Pancreas (tissue), 10 donors: Measurements from ENCODE around the gene CPT1B. TPM values are rescaled to one million over a fixed set of nuclear protein-coding genes. Genes with fewer than 3 reads are reported as not detected.

Source experiments
- ATAC-seq, 4 donors: fragments of 200-7000 bp; cut with Tn5 transposase; one replicate each; pipeline versions ENCODE4 v1.8.0 to v1.9.1; 2020; ENCODE audit warnings: mild to moderate bottlenecking in 4 of 4, moderate library complexity in 4 of 4
- DNase-seq, 6 donors: peaks; one replicate each; pipeline ENCODE4 v3.0.0-alpha.2; 2020
- FAIRE-seq: peaks from 2 replicates; lab custom pipeline; 2012; peaks lifted over from hg19 to GRCh38; lab: Jason Lieb, UNC
- H3K27ac ChIP-seq, 4 donors: fragments of 200-600 bp; sonication (generic); 1 replicate in 3 of 4; 2 replicates in 1 of 4; pipeline versions ENCODE4 v1.5.0 to v1.8.0; 2020
- H3K27me3 ChIP-seq, 4 donors: fragments of 200-600 bp; one replicate each; pipeline ENCODE4 v1.8.0; 2021
- H3K36me3 ChIP-seq, 3 donors: fragments of 200-600 bp; sonication (generic) in 1 of 3; one replicate each; pipeline versions ENCODE4 v1.5.0 to v1.8.0; 2020 to 2021
- H3K4me1 ChIP-seq, 3 donors: fragments of 200-600 bp; one replicate each; pipeline ENCODE4 v1.8.0; 2021
- H3K4me3 ChIP-seq, 4 donors: fragments of 200-600 bp; sonication (generic) in 2 of 4; one replicate each; pipeline versions ENCODE4 v1.5.0 to v1.8.0; 2020 to 2021
- H3K9me3 ChIP-seq, 4 donors: fragments of 200-600 bp; one replicate each; pipeline ENCODE4 v1.8.0; 2021
- CTCF ChIP-seq, 4 donors: fragments of 200-600 bp; sonication (generic) in 3 of 4; IDR thresholded peaks; one replicate each; pipeline versions ENCODE4 v1.5.0 to v1.8.0; 2021; ENCODE audit warnings: antibody characterized with exemption in 4 of 4
- WGBS, 2 donors: extraction: QIAGEN DNeasy Blood & Tissue Kit; methylation state at CpG; one replicate each; pipeline ENCODE4 v1.1.7; 2013; 5-methylcytosine and 5-hydroxymethylcytosine counted together
- intact Hi-C, 3 donors: fragments of 100-400 bp; cut with DNase I; formaldehyde crosslinking; loops; one replicate each; pipeline versions ENCODE4 v1.11.1 to v1.14.2; 2022
- polyA plus RNA-seq, 2 donors: library from polyadenylated mRNA; stranded (reverse); fragments of 200-250 nt; gene quantifications; one replicate each; pipeline ENCODE4 v1.2.3, GENCODE V29; 2013
- total RNA-seq, 6 donors: library from RNA; stranded (reverse); fragmentation: NEBNext Ultra II Directional in 4 of 6; extraction: Animal tissue kit (Norgen Biotek cat#: 25700) in 4 of 6; gene quantifications; one replicate each; pipeline versions ENCODE4 v1.2.1 to v1.2.4, GENCODE V29; 2021 to 2023
- donor health status: healthy with polysubstance abuse.
- donor health status: DM: no; HTN: no; CAD: no; lungs with moderate emphysema.
- donor health status: DM: no; HTN: no; CAD: no.
- donor health status: control.
- donor health status: control.
- donor health status: Bipolar disorder and iron deficiency.
- donor health status: DM: yes; HTN: yes; CAD: no.
- donor health status: DM: no; HTN: no; CAD: no.
- donor health status: DM: no; HTN: no; CAD: no.
- donor health status: DM: yes; HTN: yes; CAD: no.

CPT1B gene
- total and polyA plus RNA-seq, 8 donors: 7.2 to 87.0 (median 13.6) TPM

- Histone ChIP-seq H3K36me3 (no peaks in the 10 kb centered on the region), H3K4me3 (no peak overlapping the region), H3K27me3 (no peaks in the 10 kb centered on the region), H3K9me3 (no peaks in the 10 kb centered on the region), H3K4me1 (peaks cover 0 to 3% (median 0%) of the 10 kb centered on the region in 3 donors), H3K27ac (no peak overlapping the region)
- DNase-seq (no peak), ATAC-seq (no peak), FAIRE-seq (no peak)
- TF ChIP-seq CTCF (IDR thresholded peaks at IDR 0.05): no peak
- 79 to 89% methylated on average over 3 of the region's 3 CpGs for WGBS, 2 donors
- intact Hi-C loops: no loop called here
These were observed 17.0 kb upstream of the CPT1B start for GRCh38 chr22:50595189-50595588.

GRCh38 chr22:50587407-50587806 lies 9.2 kb upstream of the CPT1B start:
- H3K27ac ChIP-seq: no peak overlapping the region
- 96% methylated on average over 5 of the region's 5 CpGs for WGBS, 2 donors

GRCh38 chr22:50586416-50586815 lies 8.2 kb upstream of the CPT1B start:
- Histone ChIP-seq H3K4me1 (peaks cover 0 to 10% (median 0%) of the 10 kb centered on the region in 3 donors), H3K36me3 (no peaks in the 10 kb centered on the region), H3K27ac (no peak overlapping the region), H3K9me3 (no peaks in the 10 kb centered on the region), H3K27me3 (no peaks in the 10 kb centered on the region), H3K4me3 (no peak overlapping the region)
- ATAC-seq: no peak
- intact Hi-C loops: no loop called here
- peak in 2 of 6 donors; percentile 5 to 17 for DNase-seq
- no peak for FAIRE-seq
- WGBS, 2 donors: 76 to 78% methylated on average over 5 of the region's 5 CpGs
- no peak for TF ChIP-seq CTCF (IDR thresholded peaks at IDR 0.05)

More at GRCh38 chr22:50587407-50587806, 9.2 kb upstream of the CPT1B start:
- FAIRE-seq (no peak), DNase-seq (peak in 2 of 6 donors; percentile 17 to 19), ATAC-seq (no peak)
- intact Hi-C loops: no loop called here
- Histone ChIP-seq H3K27me3 (no peaks in the 10 kb centered on the region), H3K4me3 (no peak overlapping the region), H3K4me1 (peaks cover 0 to 6% (median 0%) of the 10 kb centered on the region in 3 donors), H3K9me3 (no peaks in the 10 kb centered on the region), H3K36me3 (no peaks in the 10 kb centered on the region)
- TF ChIP-seq CTCF (IDR thresholded peaks at IDR 0.05): no peak

GRCh38 chr22:50585781-50586180 lies 7.6 kb upstream of the CPT1B start:
- H3K4me3 ChIP-seq: no peak overlapping the region
- WGBS, 2 donors: 85 to 93% methylated on average over 8 of the region's 8 CpGs
- no peak overlapping the region for H3K27ac ChIP-seq
- H3K9me3 ChIP-seq: no peaks in the 10 kb centered on the region
- ATAC-seq (no peak), FAIRE-seq (no peak), DNase-seq (peak in 2 of 6 donors; percentile 6 to 20)
- TF ChIP-seq CTCF (IDR thresholded peaks at IDR 0.05): no peak
- peaks cover 0 to 10% (median 0%) of the 10 kb centered on the region in 3 donors for H3K4me1 ChIP-seq
- intact Hi-C loops: no loop called here
- no peaks in the 10 kb centered on the region for H3K36me3 ChIP-seq
- no peaks in the 10 kb centered on the region for H3K27me3 ChIP-seq

- DNase-seq: peak in 2 of 6 donors; percentile 9 to 22
- Histone ChIP-seq H3K4me3 (no peak overlapping the region), H3K4me1 (peaks cover 0 to 10% (median 0%) of the 10 kb centered on the region in 3 donors), H3K27me3 (no peaks in the 10 kb centered on the region), H3K27ac (no peak overlapping the region), H3K36me3 (no peaks in the 10 kb centered on the region), H3K9me3 (no peaks in the 10 kb centered on the region)
- WGBS, 2 donors: 88 to 89% methylated on average over 3 of the region's 3 CpGs
- no peak for TF ChIP-seq CTCF (IDR thresholded peaks at IDR 0.05)
- no peak for FAIRE-seq
- no peak for ATAC-seq
- intact Hi-C loops: no loop called here
These were observed 7.0 kb upstream of the CPT1B start for GRCh38 chr22:50585238-50585637.
